MCF 10A (cell line): Measurements from ENCODE around the gene HSD17B11. TPM values are rescaled to one million over a fixed set of nuclear protein-coding genes. Genes with fewer than 3 reads are reported as not detected.
A peak's percentile ranks its signal among the peaks of the same experiment; 100 is the strongest.
"Not testable (repeated sequence)": the region's sequence is repeated elsewhere in the genome, so short reads cannot be mapped to it uniquely, and the experiment has no call there.

Source experiments
- BruUV-seq: library from RNA; stranded (reverse); fragments of 400-500 nt; replicated peaks from 2 replicates; lab custom pipeline; 2021; lab: Mats Ljungman, UMichigan
- CTCF ChIA-PET: fragments of 300-600 bp; sonication (Branson Sonifier 250); formaldehyde crosslinking; extraction: SDS; loops from one replicate; lab custom pipeline; 2021; ENCODE audit warnings: antibody characterized with exemption, inconsistent platforms; lab: Yijun Ruan, JAX
- POLR2A ChIA-PET: fragments of 300-600, 350-650 bp; sonication (Branson Sonifier 250); formaldehyde crosslinking; extraction: SDS; loops from one replicate; lab custom pipeline; 2020; ENCODE audit warnings: antibody characterized with exemption, inconsistent platforms; lab: Yijun Ruan, JAX
- DNase-seq: peaks from one replicate; pipeline ENCODE4 v3.0.0-alpha.2; 2018; ENCODE audit not compliant: unreplicated experiment
- H3K27ac Mint-ChIP-seq: one replicate; pipeline ENCODE4 v1.8.0; 2022; ENCODE audit warnings: mild to moderate bottlenecking, low read depth, mixed read lengths; ENCODE audit not compliant: unreplicated experiment
- H3K27me3 Mint-ChIP-seq: one replicate; pipeline ENCODE4 v1.8.0; 2022; ENCODE audit warnings: mixed read lengths; ENCODE audit not compliant: insufficient read depth, unreplicated experiment
- H3K36me3 Mint-ChIP-seq: one replicate; pipeline ENCODE4 v1.8.0; 2022; ENCODE audit warnings: mild to moderate bottlenecking, moderate library complexity, mixed read lengths; ENCODE audit not compliant: insufficient read depth, unreplicated experiment
- H3K4me1 Mint-ChIP-seq: one replicate; pipeline ENCODE4 v1.8.0; 2022; ENCODE audit warnings: mixed read lengths; ENCODE audit not compliant: insufficient read depth, unreplicated experiment
- H3K4me3 Mint-ChIP-seq: one replicate; pipeline ENCODE4 v1.8.0; 2022; ENCODE audit warnings: mild to moderate bottlenecking, moderate library complexity, mixed read lengths; ENCODE audit not compliant: unreplicated experiment
- H3K9me3 Mint-ChIP-seq: one replicate; pipeline ENCODE4 v1.8.0; 2022; ENCODE audit warnings: mixed read lengths; ENCODE audit not compliant: unreplicated experiment
- intact Hi-C: fragments of 100-400 bp; cut with micrococcal nuclease; formaldehyde crosslinking; loops from 2 replicates; pipeline ENCODE4 v1.14.1; 2022
- total RNA-seq: library from RNA; stranded (reverse); gene quantifications from 2 replicates; pipeline ENCODE4 v1.2.3, GENCODE V29; 2022
- TF ChIP-seq, protein P1 (sequence below): fragments of 200-600 bp; IDR thresholded peaks from one replicate; pipeline ENCODE4 v1.8.0; 2022; ENCODE audit warnings: antibody characterized with exemption, mild to moderate bottlenecking; ENCODE audit not compliant: unreplicated experiment

Gene HSD17B11
- total RNA-seq, 1 experiment from 2014 or later = 4.3 TPM

DNA sequence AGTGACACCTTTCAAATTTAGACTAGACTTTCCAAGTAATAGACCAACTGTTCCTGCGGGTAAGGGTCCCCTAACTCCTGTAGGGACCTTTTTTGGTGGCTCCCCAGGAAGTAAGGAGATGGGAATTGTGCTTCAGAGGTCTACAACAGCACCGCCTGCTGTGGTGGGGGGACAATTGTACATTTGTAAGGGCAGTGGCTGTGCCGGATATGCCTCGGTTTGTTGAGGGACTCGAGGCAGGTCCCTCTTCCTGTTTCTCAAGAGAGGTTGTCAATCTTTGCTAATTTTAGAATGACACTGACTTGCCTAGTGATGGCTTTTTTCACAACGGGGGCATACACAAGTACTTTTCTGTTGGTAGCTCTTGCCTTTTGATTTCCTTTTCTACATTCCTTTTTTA is 15.5 kb upstream of the HSD17B11 start:
- POLR2A ChIA-PET = interaction anchor here (2.0 kb wide), 1 partner anchor 16 kb away, joined by 5 read pairs; the partner anchor contains the start of gene NUDT9
- no peak for DNase-seq
- TF ChIP-seq, protein P1, sequence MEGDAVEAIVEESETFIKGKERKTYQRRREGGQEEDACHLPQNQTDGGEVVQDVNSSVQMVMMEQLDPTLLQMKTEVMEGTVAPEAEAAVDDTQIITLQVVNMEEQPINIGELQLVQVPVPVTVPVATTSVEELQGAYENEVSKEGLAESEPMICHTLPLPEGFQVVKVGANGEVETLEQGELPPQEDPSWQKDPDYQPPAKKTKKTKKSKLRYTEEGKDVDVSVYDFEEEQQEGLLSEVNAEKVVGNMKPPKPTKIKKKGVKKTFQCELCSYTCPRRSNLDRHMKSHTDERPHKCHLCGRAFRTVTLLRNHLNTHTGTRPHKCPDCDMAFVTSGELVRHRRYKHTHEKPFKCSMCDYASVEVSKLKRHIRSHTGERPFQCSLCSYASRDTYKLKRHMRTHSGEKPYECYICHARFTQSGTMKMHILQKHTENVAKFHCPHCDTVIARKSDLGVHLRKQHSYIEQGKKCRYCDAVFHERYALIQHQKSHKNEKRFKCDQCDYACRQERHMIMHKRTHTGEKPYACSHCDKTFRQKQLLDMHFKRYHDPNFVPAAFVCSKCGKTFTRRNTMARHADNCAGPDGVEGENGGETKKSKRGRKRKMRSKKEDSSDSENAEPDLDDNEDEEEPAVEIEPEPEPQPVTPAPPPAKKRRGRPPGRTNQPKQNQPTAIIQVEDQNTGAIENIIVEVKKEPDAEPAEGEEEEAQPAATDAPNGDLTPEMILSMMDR = no peak
- Mint-ChIP-seq H3K4me1 (peaks cover 20% of the 10 kb centered on the region), H3K9me3 (no peaks in the 10 kb centered on the region), H3K4me3 (no peak overlapping the region), H3K27me3 (no peaks in the 10 kb centered on the region), H3K27ac (no peak overlapping the region), H3K36me3 (no peaks in the 10 kb centered on the region)
- intact Hi-C loops = no loop called here
- no TSS peak for BruUV-seq
- CTCF ChIA-PET = no interaction called here

DNA sequence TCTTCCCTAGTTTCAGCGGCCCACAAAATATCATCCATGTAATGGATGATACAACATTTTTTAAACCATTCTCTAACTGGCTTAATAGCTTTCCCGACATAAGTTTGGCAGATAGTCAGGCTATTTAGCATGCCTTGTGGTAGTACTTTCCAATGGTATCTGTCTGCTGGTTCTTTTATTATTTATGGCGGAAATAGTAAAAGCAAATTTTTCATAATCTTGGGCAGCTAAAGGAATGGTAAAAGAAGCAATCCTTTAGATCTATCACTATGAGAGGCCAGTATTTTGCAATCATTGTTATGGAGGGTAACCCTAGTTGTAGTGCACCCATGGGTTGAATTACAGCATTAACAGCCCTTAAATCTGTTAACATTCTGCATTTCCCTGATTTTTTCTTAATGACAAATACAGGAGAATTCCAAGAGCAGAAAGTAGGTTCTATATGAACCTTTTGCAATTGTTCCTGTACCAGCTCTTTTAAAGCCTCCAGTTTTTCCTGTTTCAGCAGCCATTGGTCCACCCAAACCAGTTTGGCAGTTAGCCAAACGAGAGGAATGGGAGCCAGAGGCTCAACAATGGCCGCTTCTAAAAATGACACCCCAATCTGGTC is 14.3 kb upstream of the HSD17B11 start:
- POLR2A ChIA-PET = interaction anchor here (2.0 kb wide), 1 partner anchor 17 kb away, joined by 5 read pairs; the partner anchor contains the start of gene NUDT9
- H3K9me3 Mint-ChIP-seq = no peaks in the 10 kb centered on the region
- no peak overlapping the region for H3K4me3 Mint-ChIP-seq
- H3K27me3 Mint-ChIP-seq = no peaks in the 10 kb centered on the region
- no peaks in the 10 kb centered on the region for H3K36me3 Mint-ChIP-seq
- intact Hi-C loops = no loop called here
- TF ChIP-seq, protein P1 = no peak
- peaks cover 20% of the 10 kb centered on the region for H3K4me1 Mint-ChIP-seq
- no TSS peak for BruUV-seq
- DNase-seq = no peak
- CTCF ChIA-PET = no interaction called here
- H3K27ac Mint-ChIP-seq = no peak overlapping the region

DNA sequence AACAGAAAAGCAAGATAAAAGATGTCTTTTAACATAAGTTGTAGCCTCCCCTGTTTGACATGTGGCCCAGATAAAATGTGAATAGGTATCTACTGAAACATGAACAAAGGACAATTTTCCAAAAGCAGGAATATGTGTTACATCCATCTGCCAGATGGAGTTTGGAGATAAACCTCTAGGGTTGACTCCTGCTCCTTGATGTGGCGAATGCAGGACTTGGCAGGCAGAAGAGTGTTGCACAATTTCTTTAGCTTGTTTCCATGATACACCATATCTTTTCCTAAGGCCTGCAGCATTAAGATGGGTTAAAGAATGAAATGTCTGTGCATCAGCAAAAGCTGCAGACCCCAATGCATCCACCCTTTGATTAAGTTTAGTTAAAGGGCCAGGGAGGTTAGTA is 12.7 kb upstream of the HSD17B11 start:
- H3K27ac Mint-ChIP-seq, BruUV-seq, H3K27me3 Mint-ChIP-seq, H3K9me3 Mint-ChIP-seq, H3K4me3 Mint-ChIP-seq, intact Hi-C loops, H3K36me3 Mint-ChIP-seq: not testable (repeated sequence)
- CTCF ChIA-PET = interaction anchor here (0.6 to 2.2 kb wide), 4 partner anchors 13 to 569 kb away, joined by 3 to 4 read pairs (median 4); partner anchors contain the start of gene HSD17B11
- H3K4me1 Mint-ChIP-seq = peaks cover 20% of the 10 kb centered on the region
- DNase-seq = peak; percentile 38
- POLR2A ChIA-PET = interaction anchor here (1.0 to 1.4 kb wide), 5 partner anchors 13 to 183 kb away, joined by 3 to 9 read pairs (median 4); partner anchors contain the start of genes HSD17B11 and NUDT9

DNA sequence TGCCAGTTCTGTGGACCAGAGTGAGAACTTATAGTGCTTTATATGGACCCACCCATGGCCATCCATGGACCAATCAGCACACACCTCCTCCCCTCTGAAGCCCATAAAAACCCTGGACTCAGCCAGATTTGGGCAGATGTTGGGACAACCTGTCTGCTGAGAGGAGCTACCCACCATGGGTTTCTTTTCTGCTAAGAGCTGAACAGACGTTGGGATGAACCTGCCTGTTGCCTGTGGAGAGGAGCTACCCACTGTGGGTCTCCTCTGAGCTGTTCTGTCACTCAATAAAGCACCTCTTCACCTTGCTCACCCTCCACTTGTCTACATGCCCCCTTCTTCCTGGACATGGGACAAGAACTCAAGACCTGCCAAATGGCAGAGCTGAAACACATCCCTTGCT is 9.0 kb upstream of the HSD17B11 start:
- TF ChIP-seq, protein P1 = no peak
- Mint-ChIP-seq H3K36me3 (no peaks in the 10 kb centered on the region), H3K27ac (no peak overlapping the region), H3K4me1 (peaks cover 13% of the 10 kb centered on the region), H3K4me3 (no peak overlapping the region), H3K9me3 (no peaks in the 10 kb centered on the region), H3K27me3 (no peaks in the 10 kb centered on the region)
- intact Hi-C loops = no loop called here
- POLR2A ChIA-PET = interaction anchor here (1.0 to 2.3 kb wide), 3 partner anchors 9 to 22 kb away, joined by 5 to 9 read pairs (median 6); partner anchors contain the start of genes HSD17B11 and NUDT9
- BruUV-seq = no TSS peak
- CTCF ChIA-PET = interaction anchor here (1.7 to 1.8 kb wide), 2 partner anchors 9 to 24 kb away, joined by 8 to 11 read pairs; partner anchors contain the start of gene HSD17B11
- DNase-seq = no peak
